CD4-positive, alpha-beta T cell treated with Interferon gamma for 1 hour (primary cell): ENCODE measurements around the gene FRMD4A.
"Not testable (repeated sequence)": the region's sequence is repeated elsewhere in the genome, so short reads cannot be mapped to it uniquely, and the experiment has no call there.

ENCODE experiments used
- DNase-seq: peaks from one replicate; pipeline ENCODE4 v3.0.0-alpha.2; 2020

FRMD4A gene

DNA sequence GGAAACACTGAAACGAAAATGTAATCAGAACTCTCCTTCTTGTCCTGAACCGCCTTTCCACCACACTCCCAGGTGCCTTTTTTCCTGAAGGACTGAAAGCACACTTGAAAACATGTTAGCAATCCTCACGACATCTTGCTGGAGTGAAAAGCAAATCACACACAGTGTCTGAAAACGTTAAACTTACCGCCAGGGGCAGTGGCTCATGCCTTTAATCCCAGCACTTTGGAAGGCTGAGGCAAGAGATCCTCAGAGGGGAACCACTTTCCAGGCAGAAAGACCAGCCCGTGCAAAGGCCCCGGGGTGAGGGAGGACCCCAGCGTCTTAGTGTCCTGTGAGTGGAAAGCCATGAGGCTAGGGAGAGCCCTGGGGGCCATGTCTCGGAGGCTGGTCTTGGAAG lies 533.6 kb downstream of the FRMD4A start:
- DNase-seq, result no peak

DNA sequence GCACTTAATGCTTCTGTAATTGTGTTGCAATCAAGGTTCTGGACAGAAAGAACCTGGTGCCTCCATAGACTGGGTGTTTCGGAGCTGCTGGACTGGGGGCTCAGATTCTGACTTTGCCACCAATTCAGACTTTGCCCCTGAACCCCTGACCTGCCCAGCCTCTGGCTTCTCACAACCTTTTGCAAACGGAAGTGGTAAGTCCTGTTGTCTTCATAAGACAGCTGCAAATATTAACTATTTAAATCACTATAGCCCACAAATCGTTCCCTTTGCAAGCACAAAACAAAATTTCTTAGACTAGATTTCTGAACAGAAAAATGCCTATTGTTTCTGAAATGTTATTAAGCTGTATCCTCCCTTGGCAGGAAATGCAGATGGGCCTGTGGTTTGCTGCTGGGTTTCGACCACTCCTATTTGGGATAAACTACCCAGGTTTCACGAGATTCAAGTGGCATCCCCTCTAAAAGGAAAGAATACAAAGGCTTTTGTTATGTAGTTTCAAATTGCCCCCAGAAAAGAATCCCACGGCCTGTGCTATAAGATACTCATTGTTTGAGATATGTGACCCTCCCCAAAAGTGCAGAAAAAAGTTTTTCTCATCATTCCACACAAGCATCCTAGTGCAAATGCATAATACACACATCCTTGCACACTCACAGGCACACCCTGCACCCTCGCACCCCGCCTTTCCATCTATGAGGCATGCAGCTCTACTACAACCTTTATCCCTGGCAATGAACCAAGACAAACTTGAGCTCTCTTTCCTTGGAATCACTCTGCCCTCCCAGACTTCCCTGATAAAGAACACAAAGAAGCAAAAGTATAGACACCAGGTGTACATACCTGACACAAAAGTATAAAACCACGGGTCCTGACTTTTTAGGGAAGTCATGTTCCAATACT lies 534.8 kb downstream of the FRMD4A start:
- no peak for DNase-seq

- no peak for DNase-seq
Measured at GRCh38 chr10:13794992-13795612, 535.6 kb downstream of the FRMD4A start.

GRCh38 chr10:13792006-13792405 lies 538.7 kb downstream of the FRMD4A start:
- DNase-seq, result no peak

DNA sequence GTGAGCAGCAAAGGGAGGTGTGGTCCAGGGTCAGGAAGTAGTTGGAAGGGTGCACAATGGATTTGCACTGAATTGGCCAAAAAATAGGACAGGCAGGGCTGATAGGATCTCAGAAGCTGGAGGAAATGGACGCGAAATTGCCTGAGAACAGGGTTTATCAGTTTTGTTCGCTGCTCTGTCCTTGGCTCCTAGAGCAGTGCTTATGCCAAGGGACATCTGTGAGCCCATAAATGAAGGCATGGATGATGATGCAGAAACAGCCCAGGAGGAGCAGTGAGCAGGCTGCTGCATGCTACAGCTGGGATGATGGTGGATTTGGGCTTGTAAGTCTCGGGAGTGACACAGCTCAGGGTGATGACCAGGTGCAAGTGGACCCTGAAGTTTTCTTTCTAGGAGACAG lies 539.2 kb downstream of the FRMD4A start:
- DNase-seq, result no peak

DNA sequence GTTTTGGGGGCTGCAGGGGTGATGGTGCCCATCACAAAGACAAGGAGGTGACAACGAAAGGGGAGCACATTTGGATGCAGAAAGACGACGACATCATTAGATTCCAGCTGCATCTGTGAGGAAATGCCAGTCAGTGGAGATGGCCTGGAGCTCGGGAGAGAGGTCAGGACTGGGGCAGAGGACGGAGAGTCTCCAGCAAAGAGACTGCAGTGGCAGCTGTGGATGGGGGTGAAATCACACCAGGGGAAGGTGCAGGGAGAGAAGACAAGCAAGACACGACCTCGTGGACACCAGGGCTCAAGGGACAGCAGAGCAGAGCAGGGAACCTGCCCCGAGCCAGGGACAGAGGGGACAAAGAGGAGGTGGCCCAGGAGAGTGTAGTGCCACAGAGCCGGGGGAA lies 540.5 kb downstream of the FRMD4A start:
- no peak for DNase-seq

DNA sequence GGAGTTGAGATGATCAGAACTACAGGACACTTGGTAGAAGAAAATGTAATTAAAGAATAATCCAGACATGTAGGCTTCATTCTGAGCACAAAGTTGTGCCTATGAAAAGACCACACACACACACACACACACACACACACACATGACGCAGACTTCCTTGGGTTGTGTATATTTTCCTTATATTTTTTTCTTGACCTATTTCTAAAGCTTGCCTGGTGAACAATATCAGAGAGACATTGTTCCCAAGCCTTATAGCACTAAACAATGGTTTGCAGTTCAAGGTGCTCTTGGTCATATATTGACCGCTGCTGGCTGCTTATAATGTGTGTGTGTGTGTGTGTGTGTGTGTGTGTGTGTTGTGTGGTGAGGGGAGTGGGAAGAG lies 541.3 kb downstream of the FRMD4A start:
- DNase-seq, result no peak

- no peak for DNase-seq
Measured at GRCh38 chr10:13788711-13789447, 541.8 kb downstream of the FRMD4A start.

DNA sequence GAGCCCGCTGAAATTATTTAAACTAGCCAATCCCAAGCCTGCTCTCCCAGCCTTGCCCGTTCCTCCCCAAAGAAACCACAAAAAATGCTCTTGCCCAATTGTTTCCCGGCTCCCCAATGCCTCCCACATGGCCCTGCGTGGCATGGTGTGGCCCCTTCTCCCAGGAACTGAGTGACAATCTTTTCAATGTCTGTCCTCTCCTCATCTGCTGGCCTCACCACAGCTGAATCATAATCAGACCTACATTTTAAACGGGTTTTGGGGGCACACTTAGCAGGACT lies 542.5 kb downstream of the FRMD4A start:
- no peak for DNase-seq

GRCh38 chr10:13787015-13787421 lies 543.7 kb downstream of the FRMD4A start:
- peak; percentile 88 for DNase-seq

- DNase-seq, result peak; percentile 23
Measured at GRCh38 chr10:13784067-13784466, 546.7 kb downstream of the FRMD4A start.

DNA sequence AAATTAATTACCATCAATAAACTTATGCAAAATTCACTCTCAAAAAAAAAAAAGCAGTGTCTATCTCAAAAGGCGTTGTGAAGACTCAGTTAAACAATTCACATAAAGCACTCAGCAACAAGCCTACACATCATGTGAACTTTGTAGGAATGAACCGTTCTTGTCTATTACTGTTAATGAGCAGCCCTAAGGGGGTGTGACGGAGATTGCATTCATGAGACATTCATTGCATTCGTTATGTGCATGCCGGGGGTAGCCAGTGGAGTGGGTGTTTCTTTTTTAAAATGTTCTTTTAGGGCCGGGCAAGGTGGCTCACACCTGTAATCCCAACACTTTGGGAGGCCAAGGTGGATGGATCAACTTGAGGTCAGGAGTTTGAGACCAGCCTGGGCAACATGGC lies 551.0 kb downstream of the FRMD4A start:
- DNase-seq, result no peak

- DNase-seq, result not testable (repeated sequence)
Measured at GRCh38 chr10:13778693-13778960, 552.1 kb downstream of the FRMD4A start.

DNA sequence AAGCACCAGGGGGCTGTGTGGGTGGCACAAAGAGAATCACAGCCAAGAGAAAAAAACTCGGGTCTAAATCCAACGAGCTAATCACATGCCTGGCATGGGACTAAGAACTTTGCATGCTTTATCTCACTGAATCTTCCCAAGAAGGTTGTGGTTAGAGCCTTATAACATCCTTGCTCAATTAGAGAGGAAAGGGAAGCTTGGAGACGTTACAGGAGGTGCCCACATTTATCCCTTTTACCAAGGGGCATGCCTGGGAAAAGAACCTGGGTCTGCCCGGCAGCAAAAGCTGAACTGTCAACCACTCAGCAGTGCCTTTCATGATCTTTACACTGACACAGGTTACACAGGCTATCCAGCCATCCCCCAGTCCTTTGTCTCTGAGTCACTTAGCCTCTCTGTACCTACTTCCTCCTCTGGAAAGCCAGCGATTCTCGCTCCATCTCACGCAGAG lies 553.8 kb downstream of the FRMD4A start:
- no peak for DNase-seq

GRCh38 chr10:13775786-13776775 lies 554.6 kb downstream of the FRMD4A start:
- DNase-seq, result no peak

DNA sequence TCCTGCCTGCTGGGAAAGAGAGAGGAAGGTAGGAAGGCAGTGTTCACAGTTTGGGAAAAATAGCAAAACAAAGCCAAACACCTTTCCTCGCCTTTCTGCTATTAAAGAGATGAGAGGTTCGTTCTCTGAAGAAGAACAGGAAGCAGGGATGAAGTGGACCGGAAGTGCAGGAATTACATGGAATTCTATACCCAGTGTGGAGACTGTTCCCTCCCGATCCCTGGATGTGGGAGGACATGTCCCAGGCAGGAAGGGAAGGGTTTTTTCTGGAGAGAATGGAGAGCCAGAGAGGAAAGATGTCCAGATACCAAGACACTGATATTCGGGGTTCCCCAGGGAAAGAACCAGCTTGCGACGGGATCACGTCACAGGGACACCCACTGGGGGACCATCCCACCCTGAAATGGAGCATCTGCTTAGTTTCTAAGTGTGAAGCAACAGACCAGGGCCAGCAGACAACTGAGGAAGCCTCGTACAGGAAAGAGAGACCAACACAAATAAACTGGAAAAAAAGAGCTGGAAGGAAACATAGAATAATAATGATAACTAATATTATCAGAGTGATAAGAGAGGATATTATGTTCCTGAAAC lies 556.3 kb downstream of the FRMD4A start:
- no peak for DNase-seq

DNA sequence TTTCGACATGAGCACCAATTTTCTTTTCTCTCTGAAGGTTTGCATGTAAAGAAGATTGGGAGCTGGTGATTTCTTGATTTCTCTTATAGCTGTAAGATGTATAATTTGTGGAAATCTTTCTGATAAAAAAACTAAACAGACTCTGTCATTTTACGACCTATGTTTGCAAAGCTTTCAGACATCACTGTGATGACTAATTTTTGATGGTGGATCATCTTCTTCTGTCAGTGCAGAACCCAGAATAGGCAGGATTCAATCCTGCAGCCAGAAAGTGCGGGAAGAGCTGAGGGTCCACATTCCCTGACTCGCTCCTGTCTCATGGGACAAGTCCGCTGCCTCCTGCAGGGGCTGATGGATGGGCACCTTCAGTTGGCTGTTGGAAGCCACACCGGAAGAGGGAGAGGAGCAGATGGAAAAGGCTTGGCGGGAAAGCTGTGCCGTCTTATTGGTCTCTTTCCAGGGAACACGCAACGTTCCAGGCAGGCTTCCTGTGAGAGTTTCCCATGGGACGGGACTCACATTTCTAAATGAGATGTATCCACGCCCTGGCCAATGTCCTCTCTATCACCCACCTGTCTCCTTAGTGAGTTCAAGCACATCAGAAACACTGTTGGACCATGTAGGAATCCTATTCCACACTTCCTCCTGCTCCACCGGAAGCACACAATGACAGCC lies 557.1 kb downstream of the FRMD4A start:
- DNase-seq, result no peak

DNA sequence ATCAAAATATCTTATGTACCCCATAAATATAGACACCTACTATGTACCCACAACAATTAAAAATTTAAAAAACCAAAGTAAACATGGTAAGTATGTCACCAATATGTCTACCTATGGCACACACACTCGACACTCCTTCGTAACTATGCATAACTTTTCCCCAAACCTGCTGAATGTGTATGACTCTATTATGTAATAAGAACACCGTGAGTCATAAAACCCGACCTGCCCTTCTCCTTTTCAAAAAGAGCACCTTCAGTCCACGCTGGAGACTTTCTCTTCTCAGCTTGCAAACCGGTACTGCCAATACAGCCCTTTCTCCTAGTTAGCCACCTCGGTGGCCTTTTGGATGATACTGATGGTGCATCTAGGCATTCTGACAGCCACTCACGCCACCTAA lies 557.7 kb downstream of the FRMD4A start:
- no peak for DNase-seq

DNA sequence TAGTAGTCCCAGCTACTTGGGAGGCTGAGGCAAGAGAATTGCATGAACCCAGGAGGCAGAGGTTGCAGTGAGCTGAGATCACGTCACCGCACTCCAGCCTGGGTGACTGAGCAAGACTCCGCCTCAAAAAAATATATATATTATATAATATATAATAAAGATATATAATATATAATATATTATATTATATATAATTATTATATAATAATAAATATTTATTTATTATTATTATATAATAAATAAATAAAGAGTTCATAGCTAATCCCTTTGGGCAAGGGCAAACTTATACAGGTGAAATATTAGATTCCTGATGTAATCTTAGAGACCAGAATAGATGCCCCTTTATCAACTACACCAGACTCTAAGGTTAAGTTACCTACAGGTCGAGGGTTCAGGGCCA lies 558.7 kb downstream of the FRMD4A start:
- DNase-seq, result no peak

- DNase-seq, result no peak
Measured at GRCh38 chr10:13770760-13771493, 559.8 kb downstream of the FRMD4A start.

GRCh38 chr10:13769946-13770345 lies 560.8 kb downstream of the FRMD4A start:
- no peak for DNase-seq
